ENCODE data around the gene ZNF768.
"Not testable (repeated sequence)": the region's sequence is repeated elsewhere in the genome, so short reads cannot be mapped to it uniquely, and the experiment has no call there.

Gene ZNF768

GRCh38 chr16:30503403-30504296 lies 22.7 kb downstream of the ZNF768 start:
- no peak for DNase-seq

GRCh38 chr16:30499284-30499683 lies 27.1 kb downstream of the ZNF768 start:
- DNase-seq: no peak

GRCh38 chr16:30494709-30495108 lies 31.7 kb downstream of the ZNF768 start:
- no peak for DNase-seq

- no peak for DNase-seq
These were observed 32.4 kb downstream of the ZNF768 start for GRCh38 chr16:30493941-30494488.

- DNase-seq: no peak
These were observed 34.5 kb downstream of the ZNF768 start for GRCh38 chr16:30491744-30492308.

GRCh38 chr16:30491229-30491628 lies 35.1 kb downstream of the ZNF768 start:
- DNase-seq: no peak

- DNase-seq: no peak
These were observed 36.2 kb downstream of the ZNF768 start for GRCh38 chr16:30490210-30490609.

- DNase-seq: no peak
These were observed 37.4 kb downstream of the ZNF768 start for GRCh38 chr16:30488764-30489605.

GRCh38 chr16:30485818-30486436 lies 40.4 kb downstream of the ZNF768 start:
- DNase-seq: no peak

GRCh38 chr16:30484887-30485286 lies 41.5 kb downstream of the ZNF768 start:
- no peak for DNase-seq

GRCh38 chr16:30482366-30482765 lies 44.0 kb downstream of the ZNF768 start:
- DNase-seq: no peak

GRCh38 chr16:30481381-30481780 lies 45.0 kb downstream of the ZNF768 start:
- DNase-seq: no peak

GRCh38 chr16:30478766-30479478 lies 47.4 kb downstream of the ZNF768 start:
- DNase-seq: no peak

- not testable (repeated sequence) for DNase-seq
These were observed 48.6 kb downstream of the ZNF768 start for GRCh38 chr16:30477773-30478172.

GRCh38 chr16:30476991-30477390 lies 49.4 kb downstream of the ZNF768 start:
- DNase-seq: no peak

GRCh38 chr16:30474684-30475083 lies 51.7 kb downstream of the ZNF768 start:
- DNase-seq: no peak

- no peak for DNase-seq
These were observed 52.3 kb downstream of the ZNF768 start for GRCh38 chr16:30474074-30474452.

Data from NCI-H510A treated with DMSO at 0.1 percent for 48 hours (cell line).